NCI-H1417 (cell line): ENCODE data around the gene CORO2A.
"Not testable (repeated sequence)": the region's sequence is repeated elsewhere in the genome, so short reads cannot be mapped to it uniquely, and the experiment has no call there.

Source experiments
- DNase-seq, 3 experiments: peaks; one replicate each; lab custom pipeline; 2025; lab: John Stamatoyannopoulos, UW

The CORO2A gene

DNA sequence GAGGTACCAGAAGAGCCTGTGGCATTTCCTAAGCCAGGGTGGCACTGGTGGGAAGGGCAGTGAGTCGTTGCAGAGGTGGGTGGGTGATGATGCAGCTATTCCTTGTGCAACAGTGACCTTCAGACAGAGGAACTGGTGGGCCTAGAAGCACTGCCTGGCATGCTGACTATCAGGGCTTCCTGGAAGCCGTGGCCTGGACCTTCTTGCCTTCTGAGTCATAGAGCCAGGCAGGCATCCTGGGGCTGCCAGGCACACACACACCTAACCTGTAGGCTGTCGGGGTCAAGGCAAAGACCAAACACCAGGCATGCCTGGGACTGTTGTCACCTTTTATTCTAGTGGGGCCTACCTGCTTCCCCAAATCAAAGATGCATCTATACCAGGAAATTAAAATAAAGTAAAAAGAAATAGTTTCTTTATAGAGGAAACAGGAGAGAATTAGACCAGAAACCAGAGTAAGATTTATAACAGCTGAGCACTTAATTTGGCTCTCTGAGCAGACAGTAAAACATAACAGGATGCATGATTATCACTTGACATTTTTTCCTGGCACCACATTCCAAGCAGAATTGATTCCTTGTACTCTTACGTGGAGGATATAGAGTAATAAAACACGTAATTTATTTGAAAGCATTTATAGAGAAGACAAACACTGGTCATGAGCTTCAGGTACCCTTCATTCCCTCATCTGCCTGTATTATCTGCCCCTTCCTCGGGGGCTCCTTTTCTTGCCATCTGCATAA is 110.8 kb downstream of the CORO2A start:
- no peak for DNase-seq

DNA sequence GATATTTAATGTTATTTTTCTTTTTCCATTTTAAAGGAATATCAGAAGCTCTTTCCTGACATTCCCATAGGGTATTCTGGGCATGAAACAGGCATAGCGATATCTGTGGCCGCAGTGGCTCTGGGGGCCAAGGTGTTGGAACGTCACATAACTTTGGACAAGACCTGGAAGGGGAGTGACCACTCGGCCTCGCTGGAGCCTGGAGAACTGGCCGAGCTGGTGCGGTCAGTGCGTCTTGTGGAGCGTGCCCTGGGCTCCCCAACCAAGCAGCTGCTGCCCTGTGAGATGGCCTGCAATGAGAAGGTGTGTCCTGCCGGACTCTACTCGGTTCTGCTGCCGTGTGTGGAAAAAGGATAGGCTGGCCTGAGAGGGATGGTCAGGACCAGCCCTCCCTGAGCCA is 111.7 kb downstream of the CORO2A start:
- no peak for DNase-seq

DNA sequence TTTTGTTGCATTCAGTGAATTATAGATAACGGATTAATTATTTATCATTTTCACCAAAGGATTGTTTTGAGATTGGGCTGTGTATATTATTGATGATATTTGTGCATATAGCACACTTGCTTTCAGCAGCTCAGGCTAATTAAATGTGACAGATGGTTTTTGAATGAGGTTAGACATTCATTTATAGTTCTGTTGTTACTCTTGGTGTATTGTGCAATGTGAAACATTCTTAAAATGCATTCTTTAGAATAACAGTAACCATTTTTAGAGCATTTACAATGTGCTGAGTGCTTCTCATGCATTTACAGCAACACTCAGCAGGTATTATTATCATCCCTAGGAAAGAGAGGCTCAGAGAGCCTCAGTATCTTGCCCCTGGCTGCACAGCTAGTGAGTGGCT is 112.1 kb downstream of the CORO2A start:
- no peak for DNase-seq

DNA sequence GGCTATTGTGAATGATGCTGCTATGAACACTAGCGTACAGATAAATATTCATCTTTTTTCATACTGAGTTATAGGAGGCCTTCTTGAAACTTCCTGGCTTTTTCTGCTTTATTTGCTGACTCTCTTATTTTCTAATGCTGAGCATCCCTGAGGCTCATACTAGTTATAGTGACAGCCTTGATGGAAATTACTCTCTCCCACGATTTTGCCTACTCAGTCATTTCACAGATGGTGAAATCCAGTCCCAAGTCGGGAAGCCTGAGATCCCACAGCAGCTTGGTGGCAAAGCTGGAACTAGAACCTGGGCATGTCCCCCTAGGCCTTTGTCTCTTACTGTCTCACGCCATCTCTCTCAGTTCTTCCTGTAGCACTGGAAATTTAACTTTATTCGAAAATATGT is 113.5 kb downstream of the CORO2A start:
- DNase-seq = no peak

DNA sequence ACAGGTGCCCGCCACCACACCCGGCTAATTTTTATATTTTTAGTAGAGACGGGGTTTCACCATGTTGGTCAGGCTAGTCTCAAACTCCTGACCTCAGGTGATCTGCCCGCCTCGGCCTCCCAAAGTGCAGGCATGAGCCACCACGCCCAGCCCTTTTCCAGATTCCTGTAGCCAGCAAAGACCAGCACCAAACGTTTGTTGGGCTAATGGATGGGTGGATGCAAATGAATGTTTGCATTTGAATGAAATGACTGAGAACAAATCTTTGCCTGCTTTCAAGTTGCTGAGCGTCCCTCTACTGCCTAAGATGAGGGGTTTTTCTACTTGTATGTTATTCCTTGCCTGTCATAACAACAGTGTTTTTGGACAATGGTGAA is 115.9 kb downstream of the CORO2A start:
- not testable (repeated sequence) for DNase-seq

DNA sequence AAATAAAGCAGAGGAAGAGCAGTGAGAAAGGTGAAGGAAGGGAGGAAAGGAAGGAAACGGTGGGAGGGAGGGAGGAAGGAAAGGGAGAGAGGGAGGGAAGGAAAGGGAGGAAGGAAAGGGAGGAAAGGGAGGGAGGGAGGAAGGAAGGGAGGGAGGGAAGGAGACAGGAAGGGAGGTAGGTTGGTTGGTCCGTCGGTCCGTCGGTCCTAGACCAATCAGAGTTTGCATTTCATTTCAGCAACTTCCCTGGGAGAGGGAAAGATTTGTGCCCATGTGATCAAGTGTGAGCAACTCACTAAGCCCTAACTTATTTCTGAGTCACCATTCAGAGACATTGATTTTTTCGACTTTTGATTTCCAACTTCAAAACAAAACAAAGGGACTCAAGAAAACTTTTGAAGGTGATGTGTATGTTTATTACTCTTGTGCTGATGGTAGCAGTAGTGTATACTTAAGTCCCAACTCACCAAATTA is 117.1 kb downstream of the CORO2A start:
- DNase-seq = no peak

DNA sequence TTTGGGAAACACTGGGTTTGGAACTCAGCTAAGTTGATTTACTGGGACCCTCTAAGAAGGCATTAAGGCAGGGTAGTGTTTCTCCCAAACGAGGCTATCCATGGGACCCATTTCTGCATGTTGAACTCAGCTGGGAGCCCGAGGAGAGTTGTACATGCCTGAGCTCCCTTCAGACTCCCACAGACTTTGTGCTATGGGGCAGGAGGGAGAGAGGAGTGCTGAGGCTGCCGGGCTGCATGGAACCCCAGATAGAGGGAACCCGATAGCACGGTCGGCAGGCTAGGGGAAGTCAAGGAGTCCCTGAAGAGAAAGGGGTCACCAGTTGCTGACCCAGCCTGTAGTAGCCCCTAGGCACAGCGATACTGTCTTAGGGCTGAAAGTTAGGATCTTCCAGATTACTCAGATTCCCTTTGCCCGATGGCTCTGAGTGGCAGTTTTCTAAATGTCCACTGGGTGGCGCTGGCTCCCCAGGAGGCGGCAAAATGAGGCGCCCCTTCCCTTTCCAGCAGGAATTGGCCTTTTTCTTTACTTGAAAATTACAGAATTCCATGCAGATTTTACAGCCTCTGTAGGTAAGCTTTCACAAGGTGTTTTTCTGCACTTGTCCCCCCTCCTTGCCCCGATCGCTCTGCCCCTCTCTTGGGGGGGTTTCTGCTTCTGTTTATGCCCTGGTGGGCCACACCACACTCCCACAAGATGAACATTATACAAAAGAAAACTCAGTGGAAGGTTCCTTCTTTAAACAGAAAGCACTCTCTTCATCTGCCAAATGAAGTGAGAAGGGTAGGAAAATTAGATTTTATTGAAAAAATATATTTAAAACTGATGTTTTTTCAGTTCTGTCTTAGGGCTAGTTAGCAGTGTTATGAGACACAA is 118.1 kb downstream of the CORO2A start:
- DNase-seq = peak; percentile 36 to 77 (median 57)

DNA sequence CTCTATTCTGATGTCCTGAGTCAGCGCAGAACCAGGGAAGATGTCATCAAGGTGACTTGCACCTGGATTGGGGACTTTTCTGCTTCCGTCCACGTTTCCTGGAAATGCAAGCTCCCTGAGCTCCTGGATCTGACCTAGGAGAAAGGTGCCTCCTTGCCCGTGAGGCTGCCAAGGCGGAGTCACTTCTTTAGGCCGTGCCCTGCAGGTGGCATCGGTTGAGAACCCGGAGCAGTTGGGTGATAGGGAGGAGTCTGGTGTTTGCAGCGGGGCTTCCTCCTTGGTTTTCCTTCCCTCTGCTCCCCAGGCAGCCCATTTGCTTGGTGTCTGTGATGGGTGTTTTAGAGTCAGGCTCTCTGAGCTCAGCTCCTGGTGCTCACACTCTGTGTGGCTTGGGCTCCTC is 120.7 kb downstream of the CORO2A start:
- no peak for DNase-seq
